HepG2 (cell line): ENCODE results near the gene TMEM107. TPM values are rescaled to one million over a fixed set of nuclear protein-coding genes. Genes with fewer than 3 reads are reported as not detected.

Source experiments
- ATF5 ChIP-seq: sonication (generic); formaldehyde crosslinking; IDR thresholded peaks from 2 replicates; pipeline ENCODE4 v1.4.0; 2020; ENCODE audit warnings: mild to moderate bottlenecking, low read depth, missing genetic modification reagents
- CREM ChIP-seq, 2 experiments: sonication (generic) in 1 of 2; formaldehyde crosslinking in 1 of 2; IDR thresholded peaks; 2 replicates each; pipeline versions ENCODE4 v1.4.0 to v1.6.1; 2016 to 2020; ENCODE audit warnings: antibody characterized with exemption in 1 of 2, mild to moderate bottlenecking in 1 of 2, missing genetic modification reagents in 1 of 2
- FLYWCH1 ChIP-seq: sonication (generic); formaldehyde crosslinking; IDR thresholded peaks from 2 replicates; pipeline ENCODE4 v1.8.1; 2023; ENCODE audit warnings: mild to moderate bottlenecking, missing genetic modification reagents
- FOXM1 ChIP-seq: sonication (generic); formaldehyde crosslinking; IDR thresholded peaks from 2 replicates; pipeline ENCODE4 v1.5.0; 2020; ENCODE audit warnings: missing genetic modification reagents
- JUND ChIP-seq: sonication (generic); formaldehyde crosslinking; IDR thresholded peaks from 2 replicates; pipeline ENCODE4 v1.8.0; 2022; ENCODE audit warnings: mild to moderate bottlenecking, missing genetic modification reagents
- PHF5A ChIP-seq: IDR thresholded peaks from one replicate; pipeline ENCODE4 v1.6.1; 2018; ENCODE audit warnings: low read depth, missing genetic modification reagents; ENCODE audit not compliant: unreplicated experiment
- RAD51 ChIP-seq: fragments of 450-650 bp; IDR thresholded peaks from 2 replicates; pipeline ENCODE4 v1.6.1; 2016; ENCODE audit warnings: borderline replicate concordance
- SNAI1 ChIP-seq: sonication (generic); formaldehyde crosslinking; IDR thresholded peaks from 2 replicates; pipeline ENCODE4 v1.5.0; 2020; ENCODE audit warnings: mild to moderate bottlenecking, missing genetic modification reagents, borderline replicate concordance
- SNAPC2 ChIP-seq: sonication (generic); formaldehyde crosslinking; IDR thresholded peaks from 2 replicates; pipeline ENCODE4 v1.8.1; 2022; ENCODE audit warnings: mild to moderate bottlenecking, missing genetic modification reagents
- SNRNP70 ChIP-seq: fragments of 200-400 bp; formaldehyde crosslinking; IDR thresholded peaks from 2 replicates; pipeline ENCODE4 v1.6.1; 2017; ENCODE audit warnings: mild to moderate bottlenecking, low read depth, low read length, moderate library complexity
- SP1 ChIP-seq, 2 experiments: fragments of 450-650 bp in 1 of 2; sonication (generic) in 1 of 2; formaldehyde crosslinking in 1 of 2; IDR thresholded peaks; 2 replicates each; pipeline versions ENCODE4 v1.4.0 to v1.6.1; 2016 to 2020; ENCODE audit warnings: missing genetic modification reagents in 1 of 2
- ZBTB26 ChIP-seq: IDR thresholded peaks from 2 replicates; pipeline ENCODE4 v1.6.1; 2016; ENCODE audit warnings: missing compliant biosample characterization, missing genetic modification reagents, borderline replicate concordance
- ZNF234 ChIP-seq: sonication (generic); formaldehyde crosslinking; conservative IDR thresholded peaks from 2 replicates; pipeline ENCODE4 v1.5.1; 2020; ENCODE audit warnings: mild to moderate bottlenecking, missing genetic modification reagents
- ZNF441 ChIP-seq: sonication (generic); formaldehyde crosslinking; IDR thresholded peaks from 2 replicates; pipeline ENCODE4 v1.7.0; 2021; ENCODE audit warnings: missing genetic modification reagents, borderline replicate concordance
- ZNF552 ChIP-seq: sonication (generic); formaldehyde crosslinking; IDR thresholded peaks from 2 replicates; pipeline ENCODE4 v1.9.0; 2022; ENCODE audit warnings: missing genetic modification reagents, mild to moderate bottlenecking, borderline replicate concordance
- ZNF562 ChIP-seq: sonication (generic); formaldehyde crosslinking; IDR thresholded peaks from 2 replicates; pipeline ENCODE4 v1.8.0; 2022; ENCODE audit warnings: missing genetic modification reagents, borderline replicate concordance
- ZNF609 ChIP-seq: sonication (generic); formaldehyde crosslinking; IDR thresholded peaks from 2 replicates; pipeline ENCODE4 v1.4.0; 2020; ENCODE audit warnings: mild to moderate bottlenecking, missing genetic modification reagents, borderline replicate concordance
- ZNF770 ChIP-seq: sonication (generic); formaldehyde crosslinking; IDR thresholded peaks from 2 replicates; pipeline ENCODE4 v1.5.0; 2020; ENCODE audit warnings: mild to moderate bottlenecking, missing genetic modification reagents
- polyA plus RNA-seq, 8 experiments: library from polyadenylated mRNA; depleted of rRNA in 3 of 8; stranded (reverse) in 7 of 8; unstranded in 1 of 8; fragments of >200 nt; fragmentation: Illumina TruSeq in 4 of 8; extraction: Trizol in 4 of 8; gene quantifications; 2 replicates each; pipeline versions ENCODE4 v1.2.1 to v1.2.3, GENCODE V29; 2011 to 2016; ENCODE audit warnings: low read depth in 4 of 8, missing spikeins in 1 of 8, mixed read lengths in 1 of 8; ENCODE audit not compliant: insufficient read depth in 1 of 8
- total RNA-seq, 5 experiments: library from RNA; depleted of rRNA; stranded (reverse); fragments of >200 nt; fragmentation: Illumina TruSeq; extraction: Trizol; gene quantifications; 2 replicates each; pipeline ENCODE4 v1.2.3, GENCODE V29; 2016; ENCODE audit warnings: low read depth in 1 of 5

Gene TMEM107
- total and polyA plus RNA-seq, 2 of the 13 experiments (the other 11 are each of a cell fraction or from before 2014, with no cell fraction given), result 7.2 to 15.3 TPM

- peak; percentile 52; the same call in 1 of the 2 replicates for TF ChIP-seq ZNF770
- no peak for TF ChIP-seq FOXM1 (CRISPR knock-in tag)
- no peak for TF ChIP-seq ZNF234
- no peak for TF ChIP-seq ZNF552
- no peak for TF ChIP-seq RAD51
- no peak for TF ChIP-seq ZNF562 (CRISPR knock-in tag)
- no peak for TF ChIP-seq SNAPC2 (CRISPR knock-in tag)
- 0 out of 2 replicates have a peak, but pooled peaks have one; percentile 34 for TF ChIP-seq JUND (CRISPR knock-in tag)
- TF ChIP-seq ZBTB26 (CRISPR knock-in tag), result peak; percentile 50; the same call in 1 of the 2 replicates
- TF ChIP-seq SP1 (IDR thresholded peaks at IDR 0.05), result no peak
- TF ChIP-seq SP1 (CRISPR knock-in tag; IDR thresholded peaks at IDR 0.05), result 0 out of 2 replicates have a peak, but pooled peaks have one; percentile 28
- TF ChIP-seq ZNF609, result no peak
- TF ChIP-seq SNAI1 (CRISPR knock-in tag), result no peak
- TF ChIP-seq PHF5A, result no peak
- no peak for TF ChIP-seq SNRNP70
- TF ChIP-seq ATF5 (CRISPR knock-in tag), result no peak
- TF ChIP-seq CREM (IDR thresholded peaks at IDR 0.05), result no peak
- no peak for TF ChIP-seq CREM (CRISPR knock-in tag; IDR thresholded peaks at IDR 0.05)
- no peak for TF ChIP-seq ZNF441 (CRISPR knock-in tag)
- no peak for TF ChIP-seq FLYWCH1
Measured at GRCh38 chr17:8185582-8186445, 9.6 kb upstream of the TMEM107 start (continued).
